C1 segment of cervical spinal cord (tissue), 14 donors: ENCODE data around the gene USP7.
A peak's percentile ranks its signal among the peaks of the same experiment; 100 is the strongest.
"Not testable (repeated sequence)": the region's sequence is repeated elsewhere in the genome, so short reads cannot be mapped to it uniquely, and the experiment has no call there.

Source experiments
- DNase-seq, 14 donors: peaks; one replicate each; lab custom pipeline; 2025; lab: John Stamatoyannopoulos, UW

Gene USP7

DNA sequence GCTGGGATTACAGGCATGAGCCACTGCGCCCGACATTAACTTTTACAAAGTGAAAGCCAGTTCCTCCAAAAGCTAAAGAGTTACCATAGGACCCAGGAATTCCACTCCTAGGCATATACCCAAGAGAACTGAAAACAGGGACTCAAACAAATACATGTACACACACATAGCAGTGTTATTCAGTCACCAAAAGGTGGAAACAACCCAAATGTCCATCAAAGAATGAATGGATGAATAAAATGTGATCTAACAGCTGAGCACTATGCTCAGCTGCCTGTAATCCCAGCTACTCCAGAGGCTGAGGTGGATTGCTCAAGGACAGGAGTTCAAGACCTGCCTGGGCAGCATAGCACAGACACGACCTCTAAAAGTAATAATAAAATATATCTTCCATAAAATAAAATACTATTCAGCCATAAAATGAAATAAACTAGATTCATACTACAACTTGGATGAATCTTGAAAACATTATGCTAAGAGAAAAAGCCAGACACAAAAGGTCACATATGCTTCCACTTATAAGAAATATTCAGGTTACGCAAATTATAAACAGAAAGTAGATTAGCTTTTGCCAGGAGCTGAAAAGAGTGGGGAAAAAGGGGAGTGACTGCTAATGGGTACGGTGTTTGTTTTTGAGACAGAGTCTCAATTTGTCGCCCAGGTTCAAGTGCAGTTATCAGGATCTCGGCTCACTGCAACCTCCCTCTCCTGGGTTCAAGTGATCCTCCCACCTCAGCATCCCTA lies 9.3 kb upstream of the USP7 start:
- no peak for DNase-seq

DNA sequence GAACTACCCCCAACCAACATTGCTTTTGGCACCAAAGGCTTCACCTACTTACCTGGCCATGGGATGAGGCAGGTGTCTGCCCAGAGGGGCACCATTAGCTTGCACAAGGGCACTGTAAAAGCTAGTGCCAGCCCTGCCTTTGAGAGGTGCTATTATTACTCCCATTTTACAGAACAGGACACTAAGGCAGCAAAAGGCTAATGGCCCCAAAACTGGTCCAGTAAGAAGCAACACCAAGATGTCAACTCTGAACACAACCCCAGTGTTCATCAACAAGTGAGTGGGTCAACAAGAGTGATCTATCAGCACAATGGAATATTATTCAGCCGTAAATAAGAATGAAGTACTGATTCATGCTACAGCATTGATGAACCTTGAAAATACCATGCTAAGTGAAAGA lies 7.7 kb upstream of the USP7 start:
- no peak for DNase-seq

DNA sequence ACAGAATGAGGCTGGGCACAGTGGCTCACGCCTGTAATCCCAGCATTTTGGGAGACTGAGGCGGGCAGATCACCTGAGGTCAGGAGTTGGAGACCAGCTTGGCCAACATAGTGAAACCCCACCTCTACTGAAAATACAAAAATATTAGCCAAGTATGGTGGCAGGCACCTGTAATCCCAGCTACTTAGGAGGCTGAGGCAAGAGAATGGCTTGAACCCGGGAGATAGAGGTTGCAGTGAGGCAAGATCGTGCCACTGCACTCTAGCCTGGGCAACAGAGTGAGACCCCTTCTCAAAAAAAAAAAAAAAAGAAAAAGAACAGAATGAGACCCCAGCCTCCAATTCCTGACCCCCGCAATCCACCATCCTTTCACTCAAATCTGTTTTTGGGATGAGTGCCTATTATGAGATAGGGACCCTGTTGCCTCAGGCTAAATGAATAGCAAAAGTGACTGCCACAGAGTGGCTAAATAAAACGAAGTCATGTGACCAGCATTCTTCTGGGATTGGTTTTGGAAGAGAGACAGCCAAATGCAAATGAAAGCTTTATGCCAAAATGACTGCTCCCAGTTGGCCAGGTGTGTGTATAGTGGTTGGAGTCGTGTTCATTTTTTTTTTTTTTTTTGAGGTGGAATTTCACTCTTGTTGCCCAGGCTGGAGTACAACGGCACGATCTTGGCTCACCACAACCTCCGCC lies 5.6 kb upstream of the USP7 start:
- not testable (repeated sequence) for DNase-seq

DNA sequence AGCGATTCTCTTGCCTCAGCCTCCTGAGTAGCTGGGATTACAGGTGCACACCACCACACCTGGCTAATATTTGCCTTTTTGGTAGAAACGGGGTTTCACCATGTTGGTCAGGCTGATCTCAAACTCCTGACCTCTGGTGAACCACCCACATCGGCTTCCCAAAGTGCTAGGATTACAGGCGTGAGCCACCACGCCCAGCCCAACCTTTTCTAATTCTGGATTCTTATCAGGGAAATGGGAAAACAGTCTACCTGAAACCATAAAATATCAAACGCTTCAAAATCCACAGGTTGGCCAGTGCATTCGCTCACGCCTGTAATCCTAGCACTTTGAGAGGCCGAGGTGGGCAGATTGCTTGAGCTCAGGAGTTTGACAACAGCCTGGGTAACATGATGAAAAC lies 4.3 kb upstream of the USP7 start:
- DNase-seq, result not testable (repeated sequence)

DNA sequence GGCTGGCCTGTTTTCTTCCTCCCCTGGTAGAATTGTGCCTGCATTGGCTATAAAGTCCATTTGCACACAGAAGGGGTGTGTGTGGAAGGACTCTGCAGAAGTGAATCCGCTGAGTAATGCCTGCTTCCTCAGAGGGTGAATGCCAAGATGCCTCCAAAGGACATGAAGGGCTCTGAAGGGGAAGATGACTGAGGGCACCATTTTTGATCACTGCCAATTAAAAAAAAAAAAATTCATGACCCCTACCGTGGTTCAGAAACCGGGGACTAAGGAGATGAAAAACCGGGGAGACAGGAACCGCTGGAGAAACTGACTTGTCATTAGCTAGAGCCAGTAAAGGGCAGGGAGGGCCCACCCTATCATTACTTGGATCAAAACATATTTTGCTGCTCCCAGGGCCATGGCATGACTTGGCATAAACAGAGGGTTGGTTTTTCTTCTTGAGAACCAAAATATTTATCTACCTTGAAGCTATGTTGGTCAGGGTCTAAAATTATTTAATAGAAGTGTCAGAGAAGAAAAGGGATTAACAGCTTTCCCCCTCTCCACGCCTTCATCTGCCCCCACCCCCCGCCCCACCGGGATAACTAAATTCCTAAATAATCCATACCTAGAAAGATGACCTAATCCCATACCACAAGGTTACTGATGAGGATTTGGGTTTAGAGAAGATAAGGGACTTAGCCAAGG lies 3.6 kb upstream of the USP7 start:
- no peak for DNase-seq

DNA sequence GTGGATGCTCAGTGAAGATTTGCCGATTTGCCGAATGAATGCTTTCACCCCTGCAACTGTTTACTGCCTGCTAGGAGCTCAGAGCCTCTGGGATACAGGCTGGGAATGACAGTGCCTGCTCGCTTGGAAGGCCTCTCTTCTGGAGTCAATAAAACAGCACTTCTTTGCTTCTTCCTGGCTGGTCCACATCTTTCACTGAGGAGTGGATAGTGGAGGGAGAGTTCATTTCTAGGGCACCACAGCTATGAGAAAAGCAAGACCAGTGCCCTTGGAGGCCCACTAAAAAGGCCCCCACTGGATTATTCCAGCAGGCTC lies 3.1 kb upstream of the USP7 start:
- DNase-seq, result peak in 5 of 14 donors; percentile 7 to 25 (median 18)

DNA sequence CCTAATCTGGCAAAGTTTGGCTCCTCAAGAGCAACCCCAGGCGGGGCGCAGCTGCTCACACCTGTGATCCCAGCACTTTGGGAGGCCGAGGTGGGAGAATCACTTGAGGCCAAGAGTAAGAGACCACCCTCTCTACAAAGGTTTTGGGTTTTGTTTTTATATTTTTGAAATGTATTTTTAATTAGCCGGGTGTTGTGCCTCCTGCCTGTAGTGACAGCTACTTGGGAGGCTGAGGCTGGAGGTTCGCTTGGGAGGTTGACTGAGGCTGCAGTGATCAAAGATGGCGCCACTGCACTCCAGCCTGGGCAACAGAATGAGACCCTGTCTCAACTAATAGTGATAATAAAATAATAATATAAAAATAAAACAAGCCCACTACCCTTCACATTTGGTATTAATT lies 756 bp upstream of the USP7 start:
- no peak for DNase-seq

DNA sequence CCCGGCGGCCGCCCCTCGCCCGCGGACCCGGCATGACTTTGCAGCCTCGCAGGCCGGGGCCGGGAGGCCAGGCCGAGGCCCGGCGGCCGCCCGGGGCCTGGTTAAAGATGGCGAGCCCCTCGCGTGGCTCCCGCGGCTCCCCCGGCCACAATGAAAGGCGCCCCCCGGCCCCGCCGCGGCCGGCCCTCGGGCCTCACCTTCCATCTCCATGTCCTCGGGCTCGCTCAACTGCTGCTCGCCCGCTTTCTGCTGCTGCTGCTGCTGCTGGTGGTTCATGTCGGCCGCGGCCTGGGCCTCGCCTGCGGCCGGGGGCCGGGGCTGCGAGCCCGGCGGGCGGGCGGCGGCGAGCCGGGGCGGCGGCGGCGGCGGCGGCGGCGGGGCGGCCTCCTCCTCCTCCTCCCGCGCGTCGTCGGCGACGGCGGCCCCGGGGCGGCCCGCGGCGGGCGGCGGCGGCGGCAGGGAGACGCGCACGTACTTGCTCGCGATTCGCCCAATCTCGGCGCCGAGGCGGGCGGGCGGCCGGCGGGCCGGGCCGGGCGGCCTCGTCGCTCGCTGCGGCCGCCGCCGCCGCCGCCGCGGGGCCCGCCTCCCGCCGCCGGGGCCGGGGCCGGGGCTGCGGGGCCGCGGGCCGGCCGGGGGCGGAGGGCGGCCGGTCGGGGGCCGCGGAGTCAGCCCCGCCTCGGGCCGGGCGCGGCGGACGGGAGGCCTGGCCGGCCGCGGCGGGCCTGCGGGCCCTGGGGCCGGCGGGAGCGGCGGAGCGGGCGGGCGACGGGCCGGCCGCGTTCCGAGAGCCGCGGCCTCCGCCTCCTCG lies 491 bp downstream of the USP7 start:
- DNase-seq, result peak in 1 of 14 donors; percentile 4

DNA sequence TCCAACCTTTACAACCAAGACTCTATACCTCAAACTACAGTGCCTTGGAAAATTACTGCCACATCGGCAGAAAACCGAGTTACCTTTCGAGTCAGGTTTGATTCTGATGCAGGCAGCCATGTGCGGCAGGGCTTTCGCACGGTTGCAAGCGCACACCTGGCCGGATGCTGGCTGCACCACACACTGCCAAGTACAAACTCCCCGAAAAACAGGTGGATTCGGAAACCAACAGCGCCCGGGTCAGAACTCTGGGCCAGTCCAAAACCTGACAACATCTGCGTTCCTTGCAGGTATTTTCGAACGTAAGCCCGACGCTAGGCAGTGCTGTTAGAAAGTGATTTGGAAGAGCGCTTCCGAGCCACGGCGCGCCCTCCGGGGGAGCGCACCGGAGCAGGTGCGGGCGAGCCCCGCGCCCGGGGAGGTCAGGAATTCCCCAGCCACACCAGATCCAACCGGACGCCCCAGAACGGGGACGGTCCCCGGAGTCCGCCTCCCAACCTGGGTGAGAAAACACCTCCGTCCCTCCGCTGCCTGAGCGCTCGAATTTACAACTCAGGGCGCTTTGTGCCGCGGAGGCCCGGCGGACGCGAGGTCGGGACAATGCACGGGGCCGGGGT lies 1.2 kb downstream of the USP7 start:
- DNase-seq, result peak in 3 of 14 donors; percentile 13 to 29 (median 28)

DNA sequence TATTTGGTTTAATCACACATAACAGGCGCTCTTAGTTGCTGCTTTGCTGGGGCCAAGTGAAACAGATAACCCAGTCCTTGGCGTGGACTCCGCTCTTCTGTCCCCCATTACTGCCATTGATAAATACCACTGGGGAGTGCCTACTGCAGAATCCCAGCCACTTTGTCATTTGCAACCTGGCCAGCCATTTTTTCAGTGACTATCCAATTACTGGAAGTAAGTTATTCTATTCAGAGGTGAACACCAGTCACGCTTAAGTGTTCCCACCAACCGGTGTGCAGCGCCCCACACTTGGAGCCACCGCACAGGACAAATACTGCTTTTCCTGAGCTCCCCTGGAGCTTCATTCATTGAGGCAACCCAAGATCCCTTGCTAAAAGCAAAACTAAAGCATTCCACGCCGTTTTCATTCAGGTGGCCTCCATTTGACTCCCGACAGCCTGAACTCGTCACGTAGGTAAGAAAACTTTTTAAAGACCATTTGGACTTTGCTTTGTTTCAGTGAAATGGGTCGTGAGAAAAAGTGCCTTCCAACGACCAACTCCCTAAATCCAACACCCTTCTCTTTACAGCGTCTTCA lies 1.8 kb downstream of the USP7 start:
- DNase-seq, result peak in 1 of 14 donors; percentile 7

DNA sequence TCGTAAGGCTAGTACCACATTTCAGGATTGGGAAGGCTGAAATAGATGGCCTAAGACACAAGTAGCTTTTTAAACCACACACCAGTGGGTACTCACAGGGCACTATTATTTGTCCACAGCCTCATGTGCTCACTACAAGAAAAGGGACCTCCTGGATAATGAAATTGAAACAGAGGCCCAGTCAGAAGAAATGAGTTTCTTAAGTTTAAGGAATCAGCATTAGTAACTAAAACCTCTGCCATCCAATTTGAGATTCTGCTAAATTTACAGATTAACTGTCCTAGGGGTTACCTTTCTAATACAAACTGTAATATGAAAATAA lies 3.0 kb downstream of the USP7 start:
- DNase-seq, result no peak

DNA sequence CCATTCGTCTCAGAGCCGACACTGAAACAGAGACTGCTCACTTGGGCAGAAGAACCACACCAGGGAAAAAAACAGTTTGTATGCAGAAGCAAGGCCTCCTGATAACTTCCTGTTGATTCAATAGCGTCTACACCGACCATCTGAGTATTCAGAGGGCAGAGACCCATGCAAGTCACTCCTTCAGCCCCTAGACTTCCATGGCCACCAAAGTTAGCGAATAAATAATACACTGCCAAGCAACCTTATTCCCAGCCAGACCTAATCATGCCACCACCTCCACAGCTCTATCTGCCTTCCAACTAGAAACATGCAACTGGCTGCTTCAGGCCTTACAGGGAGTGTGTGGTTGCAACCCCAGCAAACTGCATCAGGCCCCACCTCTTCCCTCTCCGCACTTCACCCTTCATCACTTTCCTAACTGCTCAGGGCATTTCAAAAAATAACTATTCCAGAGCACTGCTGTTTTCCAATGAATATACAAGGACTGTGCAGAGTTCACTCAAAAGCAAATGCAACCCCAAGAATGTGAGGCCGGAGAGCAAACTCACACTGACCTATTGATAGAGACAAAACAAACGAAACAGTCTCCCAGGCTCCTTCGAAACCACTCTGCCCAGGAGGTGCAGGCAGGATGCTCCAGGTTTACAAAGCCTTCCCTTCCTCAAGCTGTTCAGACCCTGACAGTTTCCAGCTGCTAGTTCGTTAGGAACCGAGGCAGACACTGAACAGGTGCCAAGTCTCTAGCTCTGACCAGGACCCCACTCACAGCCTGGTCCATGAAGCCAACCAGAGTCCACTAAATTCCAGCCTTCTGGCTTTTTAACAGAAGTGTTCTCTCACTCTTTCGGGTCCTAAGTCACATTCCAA lies 3.6 kb downstream of the USP7 start:
- peak in 2 of 14 donors; percentile 11 to 13 for DNase-seq

DNA sequence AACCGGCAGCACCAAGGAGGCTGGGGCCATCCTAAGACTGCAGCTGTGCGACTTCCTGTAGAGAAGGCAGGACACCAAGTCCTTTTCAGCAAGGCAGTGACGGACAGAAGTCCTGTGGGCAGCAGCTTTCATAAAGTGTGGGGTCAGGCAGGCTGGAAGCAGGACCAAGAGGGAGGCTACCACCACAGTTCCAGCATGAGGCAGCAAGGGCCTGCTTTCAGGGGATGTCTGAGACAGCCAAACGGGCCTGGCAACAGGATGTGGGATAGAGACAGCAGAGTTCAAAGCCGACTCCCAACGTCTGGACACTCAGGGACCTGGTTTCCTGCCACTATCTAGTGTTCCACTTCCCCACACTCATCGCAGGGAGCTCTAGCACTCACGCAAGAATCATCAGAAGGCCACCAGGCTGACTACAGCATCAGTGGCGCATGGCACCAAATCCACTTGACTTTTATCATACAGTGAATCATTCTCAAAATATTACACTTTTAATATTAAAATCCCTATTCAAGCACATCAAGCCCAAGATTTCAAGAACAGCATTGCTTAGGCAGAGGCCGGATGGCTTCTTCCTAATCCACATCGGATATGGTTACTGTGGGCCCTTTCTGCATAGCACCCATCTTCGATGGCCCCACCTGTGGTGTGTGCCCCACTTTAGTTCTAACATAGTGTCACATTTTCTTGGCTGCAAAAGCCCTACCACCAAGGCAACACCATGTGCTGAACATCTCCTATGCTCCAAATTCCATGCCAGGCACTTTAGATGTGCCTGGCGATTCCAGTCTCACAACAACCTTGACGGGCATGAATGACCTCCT lies 5.2 kb downstream of the USP7 start:
- peak in 7 of 14 donors; percentile 3 to 42 (median 14) for DNase-seq

DNA sequence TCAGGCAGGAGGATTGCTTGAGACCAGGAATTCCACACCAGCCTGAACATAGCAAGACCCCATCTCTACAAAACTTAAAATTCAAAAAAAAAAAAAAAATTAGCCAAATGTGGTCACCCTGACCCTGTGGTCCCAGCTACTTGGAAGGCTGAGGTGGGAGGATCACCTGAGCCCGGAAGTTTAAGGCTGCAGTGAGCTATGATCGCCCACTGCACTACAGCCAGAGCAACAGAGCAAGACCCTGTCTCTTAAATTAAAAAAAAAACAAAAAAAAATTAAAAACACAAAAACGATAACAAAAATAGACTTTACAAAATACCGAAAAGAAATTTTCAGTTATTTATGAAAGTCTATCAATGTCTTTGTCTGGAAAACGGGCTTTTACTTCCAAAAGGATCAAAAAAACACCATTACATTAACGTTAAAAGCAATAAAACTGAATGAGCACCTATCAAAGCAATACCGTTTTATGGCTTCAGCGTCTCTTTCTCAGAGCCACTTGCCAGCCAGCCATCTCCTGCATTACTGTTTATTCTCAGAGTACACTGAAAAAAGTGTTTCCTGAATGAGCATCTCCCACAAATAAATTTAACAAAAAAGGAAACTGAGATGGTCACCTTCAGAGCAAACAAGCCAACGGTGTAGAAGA lies 6.1 kb downstream of the USP7 start:
- DNase-seq, result no peak

DNA sequence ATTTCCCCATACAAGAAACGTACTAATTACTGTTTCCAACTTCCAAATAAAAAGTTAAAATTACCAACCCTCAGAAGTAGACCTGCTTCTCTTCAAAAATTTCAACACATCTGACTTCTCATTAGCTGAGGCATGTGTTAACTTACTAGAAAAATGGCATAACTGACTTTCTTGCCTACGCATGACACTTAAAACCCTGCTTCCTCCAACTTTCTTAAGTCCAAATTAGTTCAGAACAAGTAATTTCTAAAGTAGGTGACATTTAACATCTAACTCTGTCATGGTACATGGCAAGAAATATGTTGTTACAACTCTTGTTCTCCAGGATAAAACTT lies 6.7 kb downstream of the USP7 start:
- no peak for DNase-seq

DNA sequence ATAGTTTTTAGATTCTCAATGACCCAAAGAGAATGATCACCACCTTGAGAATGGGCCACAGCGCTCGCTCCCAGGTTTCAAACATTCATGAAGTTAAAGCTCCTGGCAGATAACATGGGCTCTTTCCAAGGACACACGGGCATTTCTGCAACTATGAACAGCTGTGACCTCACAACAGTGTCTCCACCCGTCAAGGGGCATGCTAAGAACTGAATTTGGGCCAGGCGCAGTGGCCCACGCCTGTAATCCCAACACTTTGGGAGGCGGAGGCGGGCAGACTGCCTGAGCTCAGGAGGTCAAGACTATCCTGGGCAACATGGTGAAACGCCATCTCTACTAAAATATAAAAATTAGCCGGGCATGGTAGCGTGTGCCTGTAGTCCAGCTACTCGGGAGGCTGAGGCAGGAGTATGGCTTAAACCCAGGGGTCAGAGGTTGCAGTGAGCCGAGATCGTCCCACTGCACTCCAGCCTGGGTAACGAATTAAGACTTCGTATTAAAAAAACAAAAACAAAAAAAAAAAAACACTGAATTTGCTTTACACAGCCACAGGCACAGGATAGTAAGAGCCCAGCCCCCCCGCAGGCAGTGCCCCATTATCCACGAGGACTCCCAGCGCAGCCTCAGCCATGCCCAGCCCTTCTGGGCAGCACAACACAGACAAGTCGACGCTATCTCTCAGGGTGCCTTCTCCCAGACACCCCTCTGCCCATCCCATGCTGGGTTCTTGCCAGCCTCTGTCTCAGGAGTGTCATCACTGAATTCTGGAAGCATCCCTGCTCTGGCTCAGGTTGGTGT lies 7.2 kb downstream of the USP7 start:
- DNase-seq, result no peak

DNA sequence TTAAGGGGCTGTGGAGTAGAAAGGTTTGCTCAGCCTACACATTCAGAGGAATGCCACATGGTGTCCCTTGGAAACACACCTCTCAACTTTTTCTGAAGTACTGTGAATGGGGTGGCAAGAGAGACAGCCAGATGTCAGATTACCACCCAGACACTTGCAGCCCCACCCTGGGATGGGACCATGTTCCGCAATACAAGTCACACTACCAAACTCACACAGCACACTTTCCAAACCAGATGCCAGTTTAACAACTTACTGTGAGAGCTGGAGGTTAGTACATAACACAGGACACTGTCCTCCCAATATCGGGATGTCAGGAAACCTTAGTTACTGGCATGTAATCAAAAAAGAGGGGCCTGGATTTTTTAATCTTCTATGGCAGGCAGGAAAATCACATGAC lies 7.9 kb downstream of the USP7 start:
- DNase-seq, result no peak

DNA sequence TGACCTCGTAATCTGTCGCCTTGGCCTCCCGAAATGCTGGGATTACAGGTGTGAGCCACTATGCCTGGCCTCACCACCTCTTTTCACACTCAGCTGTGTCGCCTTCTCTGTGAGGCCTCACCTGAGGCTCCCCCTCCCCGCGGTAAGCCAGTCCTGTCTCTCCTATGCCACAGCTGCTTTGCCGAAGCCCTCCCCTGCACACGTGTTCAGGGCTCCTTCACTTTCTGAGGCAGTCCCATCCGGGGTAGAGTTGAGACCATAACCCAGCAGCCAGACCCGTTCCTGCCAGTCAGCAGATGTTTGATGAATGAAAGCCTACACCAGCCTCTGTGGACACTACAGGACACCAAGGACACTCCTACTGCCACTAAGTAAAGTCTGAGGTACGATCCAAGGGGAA lies 10.6 kb downstream of the USP7 start:
- DNase-seq, result no peak
